GM21723 (cell line): ENCODE data around the gene HM13.
"Not testable (repeated sequence)": the region's sequence is repeated elsewhere in the genome, so short reads cannot be mapped to it uniquely, and the experiment has no call there.

Experiments used
- ATAC-seq: cut with Tn5 transposase; IDR thresholded peaks from one replicate; pipeline ENCODE4 v1.9.1; 2021; ENCODE audit warnings: mild to moderate bottlenecking, moderate library complexity; ENCODE audit not compliant: unreplicated experiment

HM13 gene

GRCh38 chr20:31514154-31515071 lies at the start of gene HM13:
Gene HM13, plus strand, starts transcription at chr20:31514442. Its CDS starts 110 bp downstream, at chr20:31514552.
- peak; percentile 89 for ATAC-seq

- not testable (repeated sequence) for ATAC-seq
Measured at GRCh38 chr20:31470946-31471345, 43.3 kb upstream of the HM13 start.

- ATAC-seq = no peak
Measured at GRCh38 chr20:31472395-31473330, 41.6 kb upstream of the HM13 start.

- ATAC-seq = peak; percentile 19
Measured at GRCh38 chr20:31473331-31474096, 40.7 kb upstream of the HM13 start.

GRCh38 chr20:31474097-31474436 lies 40.2 kb upstream of the HM13 start:
- peak; percentile 70 for ATAC-seq

GRCh38 chr20:31474758-31475427 lies 39.3 kb upstream of the HM13 start, which contains the start of the genes DEFB124 and REM1:
Gene DEFB124, minus strand, starts transcription at chr20:31475127. Its CDS starts 2,114 bp downstream, at chr20:31473013.
Gene REM1, plus strand, starts transcription at chr20:31475288. Its CDS starts 1,158 bp downstream, at chr20:31476446.
- no peak for ATAC-seq

GRCh38 chr20:31475472-31476293 lies 38.6 kb upstream of the HM13 start:
- no peak for ATAC-seq

GRCh38 chr20:31476294-31476585 lies 38.0 kb upstream of the HM13 start:
- ATAC-seq = no peak

- no peak for ATAC-seq
Measured at GRCh38 chr20:31476643-31477215, 37.5 kb upstream of the HM13 start.

- ATAC-seq = no peak
Measured at GRCh38 chr20:31484001-31484400, 30.2 kb upstream of the HM13 start.

- no peak for ATAC-seq
Measured at GRCh38 chr20:31485450-31486339, 28.5 kb upstream of the HM13 start.

- no peak for ATAC-seq
Measured at GRCh38 chr20:31488115-31488514, 26.1 kb upstream of the HM13 start.

- ATAC-seq = no peak
Measured at GRCh38 chr20:31489152-31489551, 25.1 kb upstream of the HM13 start.

GRCh38 chr20:31490752-31491151 lies 23.5 kb upstream of the HM13 start:
- no peak for ATAC-seq

- no peak for ATAC-seq
Measured at GRCh38 chr20:31494131-31494530, 20.1 kb upstream of the HM13 start.

GRCh38 chr20:31496761-31497295 lies 17.4 kb upstream of the HM13 start:
- ATAC-seq = no peak

GRCh38 chr20:31497838-31498540 lies 16.3 kb upstream of the HM13 start:
- ATAC-seq = no peak
